ENCODE results near the gene CEACAM19.
"Not testable (repeated sequence)": the region's sequence is repeated elsewhere in the genome, so short reads cannot be mapped to it uniquely, and the experiment has no call there.

CEACAM19 gene

DNA sequence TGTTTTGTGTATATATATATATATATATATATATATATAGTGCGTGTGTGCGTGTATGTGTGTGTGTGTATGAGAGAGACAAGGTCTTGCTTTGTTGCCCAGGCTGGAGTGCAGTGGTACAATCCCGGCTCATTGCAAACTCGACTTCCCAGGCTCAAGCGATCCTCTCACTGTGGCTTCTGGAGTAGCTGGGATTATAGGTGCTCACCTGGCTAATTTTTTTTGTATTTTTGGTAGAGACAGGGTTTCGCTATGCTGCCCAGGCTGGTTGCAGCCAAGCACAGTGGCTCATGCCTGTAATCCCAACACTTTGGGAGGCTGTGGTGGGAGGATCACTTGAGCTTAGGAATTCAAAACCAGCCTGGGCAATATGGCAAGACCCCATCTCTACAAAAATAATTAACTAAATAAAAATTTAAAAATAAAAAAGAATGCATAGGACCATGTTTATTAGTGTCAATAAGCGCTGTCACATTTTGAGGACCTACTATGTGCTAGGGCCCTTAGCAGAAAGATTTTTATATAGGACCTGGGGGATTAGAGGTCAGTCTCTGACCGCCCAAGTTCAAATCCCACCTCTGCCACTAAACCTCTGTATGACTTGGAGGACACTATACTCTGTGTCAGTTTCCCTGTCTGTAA lies 25.8 kb upstream of the CEACAM19 start:
- no peak for DNase-seq (ENCODE audit: low spot score)

DNA sequence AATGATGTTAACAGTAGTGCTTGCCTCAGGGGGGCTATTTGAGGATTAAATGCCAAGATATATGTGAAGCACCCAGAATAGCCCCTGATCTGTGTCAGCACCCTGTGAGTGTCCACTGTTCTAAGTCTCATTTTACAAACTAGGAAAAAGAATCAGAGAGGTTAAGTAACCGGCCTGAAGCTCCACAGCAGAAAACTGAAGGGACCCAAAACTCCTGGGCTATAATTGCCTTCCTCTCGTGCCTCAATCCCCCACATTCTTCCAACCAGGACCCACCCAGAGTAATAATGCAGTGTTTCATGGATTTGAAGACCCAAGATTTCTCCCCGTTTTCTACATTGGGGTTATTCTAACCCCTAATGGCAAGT lies 25.2 kb upstream of the CEACAM19 start:
- DNase-seq (ENCODE audit: low spot score), result no peak

DNA sequence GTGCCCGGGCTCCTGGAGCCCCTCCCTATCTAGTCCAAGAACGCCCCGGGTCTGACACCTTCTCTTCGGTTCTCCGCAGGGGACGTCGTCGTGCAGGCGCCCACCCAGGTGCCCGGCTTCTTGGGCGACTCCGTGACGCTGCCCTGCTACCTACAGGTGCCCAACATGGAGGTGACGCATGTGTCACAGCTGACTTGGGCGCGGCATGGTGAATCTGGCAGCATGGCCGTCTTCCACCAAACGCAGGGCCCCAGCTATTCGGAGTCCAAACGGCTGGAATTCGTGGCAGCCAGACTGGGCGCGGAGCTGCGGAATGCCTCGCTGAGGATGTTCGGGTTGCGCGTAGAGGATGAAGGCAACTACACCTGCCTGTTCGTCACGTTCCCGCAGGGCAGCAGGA lies 24.1 kb upstream of the CEACAM19 start:
- no peak for DNase-seq (ENCODE audit: low spot score)

DNA sequence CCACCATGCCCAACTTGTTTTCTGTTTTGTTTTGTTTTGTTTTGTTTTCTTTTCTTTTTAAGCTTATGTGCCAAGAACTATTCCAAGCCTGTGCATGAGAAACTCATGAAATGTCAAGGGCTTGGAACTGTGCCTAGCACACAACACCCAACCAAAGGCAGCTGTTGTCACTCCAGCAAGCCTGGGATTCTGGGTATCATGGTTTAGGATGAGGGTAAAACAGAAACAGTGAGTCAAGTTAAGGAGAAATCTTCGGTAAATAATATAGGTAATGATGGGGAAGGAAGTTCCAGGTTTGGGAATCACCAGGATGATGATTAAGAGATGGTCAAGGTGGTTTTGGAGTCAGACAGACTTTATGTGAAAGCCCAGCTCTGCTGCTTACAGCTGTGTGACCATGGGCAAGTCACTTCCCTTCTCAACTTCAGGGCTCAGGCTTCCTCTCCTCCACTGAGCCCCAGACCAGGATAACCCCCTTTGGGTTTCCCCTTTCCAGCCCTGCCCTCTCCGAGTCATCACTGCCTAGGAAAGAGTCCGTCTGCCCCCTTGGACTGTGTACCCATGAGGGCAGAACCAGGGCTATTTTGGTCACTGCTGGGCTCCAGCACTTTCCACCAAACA lies 22.5 kb upstream of the CEACAM19 start:
- peak; percentile 17 for DNase-seq (ENCODE audit: low spot score)

DNA sequence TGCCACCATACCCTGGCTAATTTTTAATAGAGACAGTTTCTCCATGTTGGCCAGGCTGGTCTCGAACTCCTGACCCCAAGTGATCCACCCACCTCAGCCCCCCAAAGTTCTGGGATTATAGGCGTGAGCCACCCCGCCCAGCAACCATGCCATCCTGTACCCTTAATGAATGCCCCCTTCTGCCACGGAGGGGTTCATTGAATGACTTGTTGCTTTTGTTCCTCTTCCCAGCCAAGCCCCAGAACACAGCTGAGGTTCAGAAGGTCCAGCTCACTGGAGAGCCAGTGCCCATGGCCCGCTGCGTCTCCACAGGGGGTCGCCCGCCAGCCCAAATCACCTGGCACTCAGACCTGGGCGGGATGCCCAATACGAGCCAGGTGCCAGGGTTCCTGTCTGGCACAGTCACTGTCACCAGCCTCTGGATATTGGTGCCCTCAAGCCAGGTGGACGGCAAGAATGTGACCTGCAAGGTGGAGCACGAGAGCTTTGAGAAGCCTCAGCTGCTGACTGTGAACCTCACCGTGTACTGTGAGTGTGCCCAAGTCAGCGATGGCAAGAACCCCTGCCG lies 21.6 kb upstream of the CEACAM19 start:
- DNase-seq (ENCODE audit: low spot score), result no peak

DNA sequence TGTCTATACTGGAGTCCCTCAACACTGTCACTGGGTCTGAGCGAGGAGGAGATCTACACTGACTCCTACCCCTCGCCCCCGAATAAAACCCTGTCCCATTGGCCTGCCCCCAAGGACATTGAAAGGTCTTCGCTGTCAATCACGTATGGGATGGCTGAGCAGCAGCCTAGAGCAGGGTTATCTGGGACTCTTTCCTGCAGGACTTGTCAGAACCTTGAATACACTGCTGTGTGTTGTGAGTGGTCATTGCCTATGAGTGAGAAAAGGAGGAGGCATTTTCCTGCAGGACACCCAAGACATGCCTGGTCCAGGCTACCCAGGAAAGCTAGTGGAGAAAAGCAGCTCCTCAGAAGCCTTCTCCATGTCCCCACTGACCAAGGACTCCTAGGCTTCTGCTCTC lies 17.9 kb upstream of the CEACAM19 start:
- DNase-seq (ENCODE audit: low spot score), result no peak

DNA sequence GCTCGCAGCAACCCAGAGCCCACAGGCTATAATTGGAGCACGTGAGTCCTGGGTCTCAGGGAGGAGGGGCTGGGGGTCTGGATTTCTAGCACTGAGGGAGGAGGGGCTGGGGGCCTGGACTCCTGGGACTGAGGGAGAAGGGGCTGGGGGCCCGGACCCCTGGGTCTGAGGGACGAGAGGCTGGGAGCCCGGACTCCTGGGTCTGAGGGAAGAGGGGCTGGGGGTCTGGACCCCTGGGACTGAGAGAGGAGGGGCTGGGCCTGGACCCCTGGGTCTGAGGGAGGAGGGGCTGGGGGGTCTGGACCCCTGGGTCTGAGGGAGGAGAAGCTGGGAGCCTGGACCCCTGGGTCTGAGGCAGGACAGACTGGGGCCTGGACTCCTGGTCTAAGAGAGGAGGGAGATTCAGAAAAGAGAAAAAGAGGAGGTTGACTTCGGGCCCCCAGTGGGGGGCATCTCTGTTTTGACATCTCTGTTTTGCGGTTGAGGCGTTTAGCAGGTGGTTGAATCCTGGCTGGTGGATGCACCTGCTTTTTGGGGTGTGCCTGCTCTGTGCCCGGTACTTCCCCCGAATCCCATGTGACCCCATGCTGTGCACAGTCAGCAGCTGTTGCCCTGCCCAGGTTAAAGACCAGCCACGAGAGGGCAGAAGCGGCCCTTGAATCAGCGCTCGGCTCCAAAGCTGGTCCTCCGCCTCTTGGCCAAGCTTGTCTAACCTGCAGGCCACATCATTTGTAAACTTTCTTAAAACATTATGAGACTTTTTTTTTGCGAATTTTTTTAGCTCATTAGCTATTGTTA lies 17.1 kb upstream of the CEACAM19 start:
- DNase-seq (ENCODE audit: low spot score), result peak; percentile 62

DNA sequence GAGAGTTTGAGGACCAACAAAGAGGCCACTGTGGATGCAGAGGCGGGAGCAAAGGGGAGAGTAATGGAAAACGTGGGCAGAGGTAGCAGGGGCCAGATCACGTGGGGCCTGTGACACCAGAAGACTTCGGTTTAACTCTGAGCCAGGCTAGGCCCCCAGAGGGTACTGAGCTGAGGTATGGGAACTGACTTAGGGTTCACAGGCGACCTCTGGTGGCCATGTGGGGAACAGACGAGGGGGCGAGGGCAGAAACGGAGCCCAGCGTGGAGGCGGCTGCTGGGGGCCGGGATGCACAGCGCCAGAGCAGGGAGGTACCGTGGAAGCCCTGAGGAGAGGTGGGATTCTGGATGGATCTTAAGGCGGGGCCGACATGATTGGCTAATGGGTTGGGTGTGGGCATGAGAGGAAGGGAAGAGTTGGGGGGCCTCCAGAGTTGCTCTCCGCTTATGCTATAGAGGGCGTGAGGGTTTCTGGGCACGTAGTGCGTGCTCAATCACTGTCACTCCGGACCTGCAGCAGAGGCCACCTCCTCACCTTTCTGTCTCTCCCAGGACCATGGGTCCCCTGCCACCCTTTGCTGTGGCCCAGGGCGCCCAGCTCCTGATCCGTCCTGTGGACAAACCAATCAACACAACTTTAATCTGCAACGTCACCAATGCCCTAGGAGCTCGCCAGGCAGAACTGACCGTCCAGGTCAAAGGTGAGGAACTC lies 13.9 kb upstream of the CEACAM19 start:
- peak; percentile 56 for DNase-seq (ENCODE audit: low spot score)

DNA sequence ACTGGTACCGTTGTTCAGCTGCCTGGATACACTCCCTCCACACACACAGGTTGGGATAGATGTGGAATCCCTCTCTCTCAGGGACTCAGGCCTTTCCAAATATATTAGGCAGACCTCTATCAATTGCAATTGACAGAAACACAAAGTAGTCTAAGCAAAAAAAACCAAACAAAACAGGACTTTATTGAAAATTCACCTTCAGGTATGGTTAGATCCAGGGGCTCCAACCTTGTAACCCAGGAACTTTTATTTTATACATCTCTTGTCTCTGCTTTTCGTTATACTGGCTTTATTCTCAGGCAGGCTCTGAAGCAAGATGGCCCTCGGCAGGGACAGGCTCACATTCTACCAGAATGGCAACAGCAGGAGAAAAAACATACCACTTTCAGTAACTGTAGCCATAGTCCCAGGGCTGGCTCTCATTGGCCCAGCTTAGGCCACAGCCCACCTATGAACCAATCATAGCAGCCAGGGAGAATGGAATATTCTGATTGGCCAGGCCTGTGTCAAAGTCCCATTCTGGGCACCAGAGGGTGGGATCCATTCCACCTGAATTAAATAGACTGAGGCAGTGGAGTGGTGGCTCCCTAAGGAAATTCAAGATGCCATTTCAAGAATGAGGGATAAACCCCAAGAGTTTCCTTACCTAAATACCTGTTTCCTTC lies 13.1 kb upstream of the CEACAM19 start:
- DNase-seq (ENCODE audit: low spot score), result no peak

DNA sequence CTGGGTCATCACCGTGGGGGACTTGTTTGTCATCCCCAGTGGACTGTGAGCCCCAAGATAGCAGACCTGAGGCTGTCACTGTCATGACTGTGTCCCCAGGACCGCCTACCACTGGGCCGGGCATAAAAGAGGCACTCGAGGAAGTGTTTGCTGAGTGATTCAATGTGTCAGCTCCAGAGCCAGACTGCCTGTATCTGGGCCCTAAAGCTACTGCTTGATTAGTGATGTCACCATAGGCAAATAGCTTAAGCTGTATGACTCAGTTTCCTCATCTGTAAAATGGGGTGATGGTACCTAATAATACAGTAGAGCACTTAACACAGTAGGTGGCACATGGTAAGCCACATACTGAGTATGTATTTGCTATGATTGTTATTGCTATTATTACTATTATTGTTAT lies 11.2 kb upstream of the CEACAM19 start:
- no peak for DNase-seq (ENCODE audit: low spot score)

DNA sequence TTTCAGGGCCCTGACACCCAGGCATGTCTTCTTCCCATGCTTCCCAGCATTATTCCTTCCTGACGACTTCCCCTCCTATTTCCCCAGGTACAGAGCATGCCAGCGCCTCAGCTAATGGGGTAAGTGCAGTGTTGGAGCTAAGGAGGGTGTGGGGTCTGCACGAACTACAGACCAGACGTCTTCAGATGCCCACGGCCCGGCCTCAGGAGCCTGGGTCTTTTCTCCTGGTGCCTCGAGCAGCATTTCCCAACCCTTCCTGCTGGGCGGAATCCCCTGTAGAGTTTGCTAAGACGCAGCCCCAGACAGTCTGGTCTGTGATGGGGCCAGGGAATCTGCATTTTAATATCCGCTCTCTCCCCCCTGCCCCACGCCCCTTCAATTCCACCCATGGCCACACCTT lies 10.1 kb upstream of the CEACAM19 start:
- DNase-seq (ENCODE audit: low spot score), result no peak

DNA sequence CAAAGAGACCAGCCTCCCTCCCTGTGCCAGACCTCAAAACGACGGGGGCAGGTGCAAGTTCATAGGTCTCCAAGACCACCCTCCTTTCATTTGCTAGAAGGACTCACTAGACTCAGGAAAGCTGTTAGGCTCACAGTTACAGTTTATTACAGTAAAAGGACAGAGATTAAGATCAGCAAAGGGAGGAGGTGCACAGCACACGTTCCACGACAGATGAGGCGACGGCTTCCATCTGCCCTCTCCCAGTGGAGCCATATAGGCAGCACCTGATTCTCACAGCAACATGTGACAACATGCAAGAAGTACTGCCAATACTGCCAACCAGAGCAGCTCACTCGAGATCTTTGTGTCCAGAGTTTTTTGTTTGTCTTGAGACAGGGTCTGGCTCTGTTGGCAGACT lies 9.4 kb upstream of the CEACAM19 start:
- no peak for DNase-seq (ENCODE audit: low spot score)

DNA sequence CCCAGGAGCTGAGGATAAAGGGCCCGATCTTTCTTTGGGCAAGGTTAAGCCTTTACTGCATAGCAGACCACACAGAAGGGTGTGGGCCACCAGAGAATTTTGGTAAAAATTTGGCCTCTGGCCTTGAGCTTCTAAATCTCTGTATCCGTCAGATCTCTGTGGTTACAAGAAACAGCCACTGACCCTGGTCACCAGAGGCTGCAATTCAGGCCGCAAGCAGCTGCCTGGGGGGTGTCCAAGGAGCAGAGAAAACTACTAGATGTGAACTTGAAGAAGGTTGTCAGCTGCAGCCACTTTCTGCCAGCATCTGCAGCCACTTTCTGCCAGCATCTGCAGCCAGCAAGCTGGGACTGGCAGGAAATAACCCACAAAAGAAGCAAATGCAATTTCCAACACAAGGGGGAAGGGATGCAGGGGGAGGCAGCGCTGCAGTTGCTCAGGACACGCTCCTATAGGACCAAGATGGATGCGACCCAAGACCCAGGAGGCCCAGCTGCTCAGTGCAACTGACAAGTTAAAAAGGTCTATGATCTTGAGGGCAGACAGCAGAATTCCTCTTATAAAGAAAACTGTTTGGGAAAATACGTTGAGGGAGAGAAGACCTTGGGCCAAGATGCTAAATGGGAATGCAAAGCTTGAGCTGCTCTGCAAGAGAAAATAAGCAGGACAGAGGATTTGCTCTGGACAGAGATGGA lies 8.4 kb upstream of the CEACAM19 start:
- DNase-seq (ENCODE audit: low spot score), result no peak

DNA sequence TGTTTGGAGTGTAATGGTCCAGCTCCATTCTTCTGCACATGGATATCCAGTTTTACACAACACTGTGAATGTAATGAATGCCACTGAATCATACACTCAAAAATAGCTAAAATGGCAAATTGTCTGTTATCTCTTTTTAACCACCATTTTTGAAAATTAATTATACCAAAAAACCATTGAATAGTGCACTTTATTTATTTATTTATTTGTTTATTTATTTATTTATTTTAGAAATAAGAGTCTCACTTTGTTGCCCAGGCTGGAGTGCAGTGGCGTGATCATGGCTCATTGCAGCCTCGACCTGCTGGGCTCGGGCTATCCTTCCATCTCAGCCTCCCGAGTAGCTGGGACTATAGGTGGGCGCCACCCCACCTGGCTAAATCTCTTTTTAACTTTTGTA lies 7.3 kb upstream of the CEACAM19 start:
- no peak for DNase-seq (ENCODE audit: low spot score)

DNA sequence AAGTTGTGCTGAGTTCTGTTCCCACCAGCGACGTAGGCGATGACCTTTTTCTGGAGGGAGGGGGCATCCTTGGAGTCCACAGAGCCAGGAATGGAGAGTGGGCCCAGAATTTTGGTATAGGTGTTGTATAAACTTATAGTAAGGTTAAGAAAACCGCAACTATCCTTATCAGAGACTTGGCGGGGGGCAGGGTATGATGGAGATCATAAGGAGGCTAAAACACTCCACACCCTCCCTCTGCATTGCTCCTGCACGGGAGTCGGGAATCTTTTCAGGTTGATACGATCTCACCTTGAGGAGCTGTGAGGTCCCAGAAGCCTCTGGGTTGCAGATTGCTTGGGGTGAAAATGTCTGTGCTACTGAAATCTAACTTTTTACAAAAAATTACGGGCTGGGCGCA lies 6.3 kb upstream of the CEACAM19 start:
- DNase-seq (ENCODE audit: low spot score), result no peak

DNA sequence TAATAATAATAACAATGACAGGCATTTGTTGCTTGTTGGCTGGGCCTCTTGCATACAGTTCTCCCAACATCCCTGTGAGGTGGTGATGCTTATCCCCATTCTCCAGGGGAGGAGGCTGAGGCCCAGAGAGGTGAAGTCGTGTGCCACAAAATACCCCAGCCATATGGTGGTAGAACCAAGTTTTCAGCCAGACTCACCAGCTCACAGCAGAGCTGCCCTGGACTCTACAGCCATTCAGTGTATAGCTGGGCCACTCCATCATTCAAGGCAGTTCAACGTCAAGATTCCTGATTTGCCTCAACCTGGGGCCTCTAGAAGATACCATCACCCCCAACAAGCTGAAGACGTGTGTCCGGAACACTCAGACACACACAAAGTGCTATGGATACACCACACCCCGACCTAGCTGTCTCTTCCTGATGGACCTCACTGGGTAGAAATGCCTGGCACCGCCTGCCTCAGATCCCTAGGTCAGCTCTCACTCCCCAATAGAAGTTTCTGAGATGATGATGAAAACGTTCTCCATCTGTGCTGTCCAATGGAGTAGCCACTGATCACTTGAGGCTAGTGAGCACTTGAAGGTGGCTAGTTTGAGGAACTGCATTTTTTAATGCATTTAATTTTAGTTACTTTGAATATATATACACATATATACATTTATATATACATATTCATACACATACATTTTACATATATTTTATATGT lies 4.3 kb upstream of the CEACAM19 start:
- DNase-seq (ENCODE audit: low spot score), result no peak

DNA sequence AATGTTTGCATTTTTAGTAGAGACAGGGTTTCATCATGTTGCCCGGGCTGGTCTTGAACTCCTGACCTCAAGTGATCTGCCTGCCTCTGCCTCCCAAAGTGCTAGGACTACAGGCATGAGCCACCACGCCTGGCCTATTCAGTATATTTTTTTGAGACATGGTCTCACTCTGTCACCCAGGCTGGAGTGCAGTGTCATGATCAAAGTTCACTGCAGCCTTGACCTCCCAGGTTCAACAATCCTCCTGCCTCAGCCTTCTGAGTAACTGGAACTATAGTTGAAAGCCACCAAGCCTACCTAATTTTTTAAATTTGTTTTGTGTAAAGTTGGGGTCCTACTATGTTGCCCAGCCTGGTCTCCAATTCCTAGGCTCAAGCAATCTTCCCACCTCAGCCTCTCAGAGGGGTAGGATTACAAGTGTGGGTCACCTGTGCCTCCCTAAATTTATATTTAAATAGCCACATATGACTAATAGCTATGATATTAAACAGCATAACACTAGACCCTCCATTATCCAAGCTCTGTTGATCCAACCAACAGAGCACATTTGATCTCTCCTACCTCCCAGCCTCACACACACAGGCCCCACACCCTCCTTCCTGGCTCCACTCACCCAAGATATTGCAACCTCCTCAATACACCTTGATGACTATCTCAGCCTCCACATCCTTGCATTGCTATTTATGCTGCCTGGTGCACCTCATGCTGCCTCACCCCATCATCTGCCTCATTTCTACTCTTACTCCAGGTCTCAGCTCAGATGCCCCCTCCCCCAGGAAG lies 2.1 kb upstream of the CEACAM19 start:
- no peak for DNase-seq (ENCODE audit: low spot score)

DNA sequence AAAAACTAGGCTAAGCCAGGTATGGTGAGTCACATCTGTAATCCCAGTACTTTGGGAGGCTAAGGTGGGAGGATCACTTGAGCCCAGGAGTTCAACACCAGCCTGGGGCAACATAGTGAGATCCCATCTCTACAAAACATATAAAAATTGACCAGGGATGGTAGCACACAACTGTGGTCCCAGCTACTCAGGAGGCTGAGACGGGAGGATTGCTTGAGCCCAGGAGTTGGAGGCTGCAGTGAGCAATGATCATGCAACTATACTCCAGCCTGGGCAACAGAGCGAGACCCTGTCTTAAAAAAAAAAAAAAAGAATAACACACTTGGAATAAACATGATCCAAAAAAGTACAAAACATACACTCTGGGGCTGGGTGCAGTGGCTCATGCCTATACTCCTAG lies 1.3 kb upstream of the CEACAM19 start:
- not testable (repeated sequence) for DNase-seq (ENCODE audit: low spot score)

DNA sequence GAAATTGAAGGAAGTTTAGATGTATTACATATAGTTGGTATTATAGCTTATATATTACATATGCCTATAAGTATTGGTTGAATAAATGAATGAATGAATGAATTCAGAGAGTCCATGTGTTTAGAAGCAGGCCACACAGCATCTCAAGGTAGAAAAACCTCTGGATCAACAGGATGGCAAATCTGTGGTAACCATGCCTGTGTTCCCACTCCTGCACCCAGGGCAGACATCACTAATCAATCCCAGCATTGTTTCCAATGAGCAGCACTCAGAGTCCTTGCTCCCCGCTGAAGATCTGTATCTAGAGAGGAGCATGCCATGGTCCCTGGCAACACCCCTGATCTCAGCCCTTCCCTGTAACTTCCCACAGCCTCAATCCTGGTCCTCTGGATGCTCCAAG lies 944 bp downstream of the CEACAM19 start:
- no peak for DNase-seq (ENCODE audit: low spot score)

DNA sequence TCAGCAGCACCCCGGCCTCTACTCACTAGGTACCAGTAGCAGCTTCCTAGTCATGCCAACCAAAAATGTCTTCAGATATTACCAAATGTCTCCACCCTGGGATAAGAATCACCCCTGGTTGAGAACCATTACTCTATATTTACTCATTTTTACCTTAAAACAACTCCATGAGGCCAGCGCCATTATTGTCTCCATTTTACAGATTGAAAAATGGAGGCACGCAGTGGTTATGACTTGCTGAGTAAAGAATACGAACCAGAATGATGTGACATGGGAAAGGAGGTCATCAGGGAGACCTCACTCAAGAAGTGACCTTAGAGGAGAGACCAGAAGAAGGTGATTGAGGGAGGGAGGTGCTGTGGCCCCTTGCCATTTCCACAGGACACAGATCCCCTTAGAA lies 2.2 kb downstream of the CEACAM19 start:
- DNase-seq (ENCODE audit: low spot score), result no peak
